Midbrain (tissue), 1 donor: Measurements from ENCODE around the gene SLC6A16.
"Not testable (repeated sequence)": the region's sequence is repeated elsewhere in the genome, so short reads cannot be mapped to it uniquely, and the experiment has no call there.

ENCODE experiments used
- DNase-seq: peaks from one replicate; lab custom pipeline; 2025; lab: John Stamatoyannopoulos, UW

Gene SLC6A16

GRCh38 chr19:49344505-49345423 is 19.8 kb upstream of the SLC6A16 start:
- DNase-seq = no peak

- no peak for DNase-seq
These were observed 18.1 kb upstream of the SLC6A16 start for GRCh38 chr19:49343123-49343522.

- DNase-seq = no peak
These were observed 17.3 kb upstream of the SLC6A16 start for GRCh38 chr19:49342291-49342721.

GRCh38 chr19:49340865-49341718 is 16.1 kb upstream of the SLC6A16 start:
- DNase-seq = no peak

GRCh38 chr19:49340069-49340864 is 15.3 kb upstream of the SLC6A16 start:
- DNase-seq = no peak

- peak; percentile 65 for DNase-seq
These were observed 14.5 kb upstream of the SLC6A16 start for GRCh38 chr19:49339301-49340068.

GRCh38 chr19:49338691-49339300 is 13.8 kb upstream of the SLC6A16 start:
- DNase-seq = no peak

GRCh38 chr19:49338023-49338677 is 13.2 kb upstream of the SLC6A16 start:
- DNase-seq = no peak

GRCh38 chr19:49337267-49338022 is 12.5 kb upstream of the SLC6A16 start:
- DNase-seq = no peak

GRCh38 chr19:49336482-49337266 is 11.7 kb upstream of the SLC6A16 start:
- DNase-seq = no peak

- DNase-seq = no peak
These were observed 10.9 kb upstream of the SLC6A16 start for GRCh38 chr19:49335784-49336481.

- DNase-seq = no peak
These were observed 10.2 kb upstream of the SLC6A16 start, which contains the start of gene CD37 for GRCh38 chr19:49335071-49335783. Gene CD37, plus strand, starts transcription at chr19:49335406. Its CDS starts 135 bp downstream, at chr19:49335541.

- DNase-seq = no peak
These were observed 8.9 kb upstream of the SLC6A16 start for GRCh38 chr19:49333811-49334288.

- DNase-seq = no peak
These were observed 8.4 kb upstream of the SLC6A16 start for GRCh38 chr19:49333418-49333805.

GRCh38 chr19:49332691-49333417 is 7.9 kb upstream of the SLC6A16 start:
- not testable (repeated sequence) for DNase-seq

GRCh38 chr19:49331616-49332055 is 6.6 kb upstream of the SLC6A16 start:
- DNase-seq = peak; percentile 33
